Sciatic nerve (tissue), 2 donors: Measurements from ENCODE around the gene COPZ2. TPM values are rescaled to one million over a fixed set of nuclear protein-coding genes. Genes with fewer than 3 reads are reported as not detected.
A peak's percentile ranks its signal among the peaks of the same experiment; 100 is the strongest.
"Not testable (repeated sequence)": the region's sequence is repeated elsewhere in the genome, so short reads cannot be mapped to it uniquely, and the experiment has no call there.

Experiments used
- ATAC-seq: fragments of 200-7000 bp; cut with Tn5 transposase; one replicate; pipeline ENCODE4 v1.9.1; 2020; ENCODE audit warnings: mild to moderate bottlenecking, moderate library complexity
- DNase-seq: peaks from one replicate; pipeline ENCODE4 v3.0.0-alpha.2; 2020; ENCODE audit warnings: low spot score
- intact Hi-C: fragments of 100-400 bp; cut with DNase I; formaldehyde crosslinking; loops from one replicate; pipeline ENCODE4 v1.14.2; 2022
- total RNA-seq: library from RNA; stranded (reverse); fragmentation: NEBNext Ultra II Directional; extraction: Animal tissue kit (Norgen Biotek cat#: 25700); gene quantifications from one replicate; pipeline ENCODE4 v1.2.1, GENCODE V29; 2021
- donor health status: DM: no; HTN: no; CAD: no.
- donor health status: DM: no; HTN: no; CAD: no.

The COPZ2 gene
- total RNA-seq, 1 donor from 2014 or later, result 72.7 TPM

- no peak for ATAC-seq
- intact Hi-C loops, result loop anchor here (5.0 to 10.0 kb wide), 2 partner anchors 32 to 170 kb away; partner anchors contain the start of gene SCRN2
- no peak for DNase-seq
Observed at GRCh38 chr17:48014595-48015111, 22.9 kb downstream of the COPZ2 start.

- intact Hi-C loops, result loop anchor here (10.0 kb wide), 1 partner anchor 169 kb away; the partner anchor contains the start of gene SCRN2
- no peak for DNase-seq
- ATAC-seq, result no peak
Observed at GRCh38 chr17:48013876-48014594, 23.6 kb downstream of the COPZ2 start.

- intact Hi-C loops, result loop anchor here (10.0 kb wide), 1 partner anchor 168 kb away; the partner anchor contains the start of gene SCRN2
- ATAC-seq, result no peak
- DNase-seq, result no peak
Observed at GRCh38 chr17:48012654-48013053, 24.9 kb downstream of the COPZ2 start.

- intact Hi-C loops, result loop anchor here (10.0 kb wide), 1 partner anchor 167 kb away; the partner anchor contains the start of gene SCRN2
- ATAC-seq, result peak; percentile 74
- no peak for DNase-seq
Observed at GRCh38 chr17:48012151-48012520, 25.5 kb downstream of the COPZ2 start.

- intact Hi-C loops, result loop anchor here (10.0 kb wide), 1 partner anchor 167 kb away; the partner anchor contains the start of gene SCRN2
- peak; percentile 51 for ATAC-seq
- no peak for DNase-seq
Observed at GRCh38 chr17:48011405-48012150, 26.0 kb downstream of the COPZ2 start.

GRCh38 chr17:48010193-48010592 lies 27.4 kb downstream of the COPZ2 start:
- ATAC-seq, result no peak
- intact Hi-C loops, result loop anchor here (10.0 kb wide), 1 partner anchor 165 kb away; the partner anchor contains the start of gene SCRN2
- DNase-seq, result no peak

GRCh38 chr17:48006936-48007709 lies 30.5 kb downstream of the COPZ2 start:
- ATAC-seq (no peak), DNase-seq (no peak)
- intact Hi-C loops, result no loop called here

- intact Hi-C loops, result no loop called here
- no peak for DNase-seq
Observed at GRCh38 chr17:48004983-48005382, 32.6 kb downstream of the COPZ2 start.

GRCh38 chr17:48003417-48004151 lies 34.0 kb downstream of the COPZ2 start:
- ATAC-seq, result no peak
- DNase-seq, result no peak
- intact Hi-C loops, result no loop called here

More at GRCh38 chr17:48004983-48005382, 32.6 kb downstream of the COPZ2 start:
- no peak for ATAC-seq

GRCh38 chr17:48002916-48003416 lies 34.6 kb downstream of the COPZ2 start:
- ATAC-seq (peak; percentile 31), DNase-seq (no peak)
- intact Hi-C loops, result no loop called here

GRCh38 chr17:48002266-48002915 lies 35.2 kb downstream of the COPZ2 start:
- intact Hi-C loops, result no loop called here
- ATAC-seq, result peak; percentile 89
- no peak for DNase-seq

- intact Hi-C loops, DNase-seq, ATAC-seq: not testable (repeated sequence)
Observed at GRCh38 chr17:48001657-48002056, 35.9 kb downstream of the COPZ2 start.

- DNase-seq (no peak), ATAC-seq (peak; percentile 46)
- intact Hi-C loops, result no loop called here
Observed at GRCh38 chr17:48001197-48001596, 36.4 kb downstream of the COPZ2 start.

- intact Hi-C loops, result no loop called here
- DNase-seq, result no peak
- no peak for ATAC-seq
Observed at GRCh38 chr17:47999582-47999981, 38.0 kb downstream of the COPZ2 start.

- DNase-seq, result no peak
- intact Hi-C loops, result no loop called here
- ATAC-seq, result no peak
Observed at GRCh38 chr17:47998044-47998443, 39.6 kb downstream of the COPZ2 start.

GRCh38 chr17:47997586-47997985 lies 40.0 kb downstream of the COPZ2 start:
- intact Hi-C loops, result no loop called here
- DNase-seq (no peak), ATAC-seq (no peak)

GRCh38 chr17:47996201-47996600 lies 41.4 kb downstream of the COPZ2 start:
- intact Hi-C loops, result no loop called here
- no peak for DNase-seq
- no peak for ATAC-seq
